Adipocyte (in vitro differentiated cells): ENCODE data around the gene NCKAP5.

Experiments
- DNase-seq: peaks from one replicate; pipeline ENCODE4 v3.0.0-alpha.2; 2015; ENCODE audit warnings: low read depth
- H3K27me3 ChIP-seq: replicated peaks from 2 replicates; pipeline ENCODE4 v1.7.0; 2013; ENCODE audit warnings: mild to moderate bottlenecking, low read length, moderate library complexity; ENCODE audit not compliant: control insufficient read depth, insufficient read depth
- H3K36me3 ChIP-seq: 2 replicates; pipeline ENCODE4 v1.7.0; 2013; ENCODE audit warnings: low read length, mild to moderate bottlenecking, moderate library complexity; ENCODE audit not compliant: control insufficient read depth, insufficient read depth, severe bottlenecking
- H3K4me1 ChIP-seq: 2 replicates; pipeline ENCODE4 v1.7.0; 2013; ENCODE audit warnings: mild to moderate bottlenecking, low read length, moderate library complexity; ENCODE audit not compliant: control insufficient read depth, insufficient read depth
- H3K4me3 ChIP-seq: 2 replicates; pipeline ENCODE4 v1.7.0; 2013; ENCODE audit warnings: mild to moderate bottlenecking, low read length, moderate library complexity
- H3K9ac ChIP-seq: 2 replicates; pipeline ENCODE4 v1.7.0; 2013; ENCODE audit warnings: mild to moderate bottlenecking, low read length, moderate library complexity
- H3K9me3 ChIP-seq: 2 replicates; pipeline ENCODE4 v1.7.0; 2013; ENCODE audit warnings: mild to moderate bottlenecking, low read length, moderate library complexity; ENCODE audit not compliant: control insufficient read depth

The NCKAP5 gene

DNA sequence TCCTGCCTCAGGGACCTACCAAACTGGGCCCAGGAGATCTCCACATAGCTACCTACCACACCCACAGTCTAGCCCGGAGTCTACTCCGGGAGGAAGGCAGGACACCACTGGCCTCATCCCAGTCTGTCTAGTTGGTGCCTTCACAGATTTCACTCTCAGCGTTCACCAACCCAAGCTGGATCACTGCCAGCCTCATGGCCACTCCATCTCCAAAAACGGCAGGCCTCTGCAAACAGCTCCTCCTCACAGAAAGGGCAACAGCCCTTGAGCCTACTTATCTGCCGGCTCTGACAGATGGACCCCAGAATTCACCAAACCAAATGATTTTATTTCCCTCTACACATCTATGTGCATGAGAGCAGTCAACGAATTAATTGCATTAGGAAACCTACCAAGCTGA is 61.3 kb downstream of the NCKAP5 start:
- Histone ChIP-seq H3K9me3 (no peaks in the 10 kb centered on the region), H3K4me3 (no peak overlapping the region), H3K4me1 (no peaks in the 10 kb centered on the region), H3K36me3 (no peaks in the 10 kb centered on the region), H3K27me3 (no peaks in the 10 kb centered on the region), H3K9ac (no peak overlapping the region)
- no peak for DNase-seq

GRCh38 chr2:133504566-133505505 is 63.4 kb downstream of the NCKAP5 start:
- DNase-seq, result peak; percentile 45
- Histone ChIP-seq H3K4me1 (no peaks in the 10 kb centered on the region), H3K9ac (no peak overlapping the region), H3K9me3 (no peaks in the 10 kb centered on the region), H3K27me3 (no peaks in the 10 kb centered on the region), H3K36me3 (no peaks in the 10 kb centered on the region), H3K4me3 (no peak overlapping the region)

DNA sequence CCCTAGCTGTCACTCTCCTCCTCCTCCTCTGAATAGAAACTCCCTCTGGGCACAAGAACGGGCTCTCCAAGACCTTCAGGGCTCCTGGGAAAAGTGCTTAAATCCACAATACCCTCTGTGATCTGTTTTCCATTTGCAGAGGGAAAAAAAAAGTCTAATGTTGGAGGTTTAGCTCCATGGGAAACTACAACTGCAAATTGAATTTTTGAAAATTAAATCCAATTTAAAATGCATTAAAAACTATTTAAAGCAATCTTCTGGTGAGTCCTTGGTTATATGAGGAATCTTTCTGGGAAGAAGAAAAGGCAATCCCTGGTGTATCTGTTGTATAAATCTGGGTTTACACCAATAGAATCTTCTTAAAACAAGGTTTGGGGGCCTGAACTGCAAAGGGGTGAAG is 64.3 kb downstream of the NCKAP5 start:
- no peak for DNase-seq
- no peak overlapping the region for H3K4me3 ChIP-seq
- H3K36me3 ChIP-seq, result no peaks in the 10 kb centered on the region
- H3K9ac ChIP-seq, result no peak overlapping the region
- H3K9me3 ChIP-seq, result no peaks in the 10 kb centered on the region
- H3K27me3 ChIP-seq, result no peaks in the 10 kb centered on the region
- H3K4me1 ChIP-seq, result no peaks in the 10 kb centered on the region

GRCh38 chr2:133503323-133503722 is 64.9 kb downstream of the NCKAP5 start:
- Histone ChIP-seq H3K27me3 (no peaks in the 10 kb centered on the region), H3K9me3 (no peaks in the 10 kb centered on the region), H3K4me1 (no peaks in the 10 kb centered on the region), H3K4me3 (no peak overlapping the region), H3K9ac (no peak overlapping the region), H3K36me3 (no peaks in the 10 kb centered on the region)
- no peak for DNase-seq

- H3K36me3 ChIP-seq, result no peaks in the 10 kb centered on the region
- DNase-seq, result no peak
- no peak overlapping the region for H3K4me3 ChIP-seq
- no peaks in the 10 kb centered on the region for H3K27me3 ChIP-seq
- H3K9me3 ChIP-seq, result no peaks in the 10 kb centered on the region
- H3K9ac ChIP-seq, result no peak overlapping the region
- no peaks in the 10 kb centered on the region for H3K4me1 ChIP-seq
These were observed 65.6 kb downstream of the NCKAP5 start for GRCh38 chr2:133502678-133503077.

DNA sequence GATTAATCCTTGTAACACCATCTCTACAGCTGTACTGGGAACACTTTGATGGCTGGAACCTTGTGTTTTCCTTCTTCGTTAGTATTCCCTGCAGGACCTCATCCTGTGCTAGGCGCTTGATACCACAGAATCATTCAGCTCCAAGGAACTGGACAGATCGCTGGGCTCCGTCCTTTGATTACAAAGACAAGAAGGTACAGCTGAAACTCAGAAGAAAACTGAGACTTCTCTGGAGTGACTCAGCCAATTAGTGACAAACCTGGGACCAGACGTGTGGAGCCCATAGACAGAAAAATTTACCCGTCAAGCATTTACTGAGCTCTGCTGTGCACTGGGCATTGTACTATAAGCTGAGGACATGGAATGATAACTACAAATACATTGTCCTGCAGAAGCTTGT is 67.3 kb downstream of the NCKAP5 start:
- no peak for DNase-seq
- Histone ChIP-seq H3K4me3 (no peak overlapping the region), H3K9ac (no peak overlapping the region), H3K9me3 (no peaks in the 10 kb centered on the region), H3K36me3 (no peaks in the 10 kb centered on the region), H3K4me1 (no peaks in the 10 kb centered on the region), H3K27me3 (no peaks in the 10 kb centered on the region)

- H3K9me3 ChIP-seq, result no peaks in the 10 kb centered on the region
- DNase-seq, result no peak
- no peak overlapping the region for H3K9ac ChIP-seq
- H3K27me3 ChIP-seq, result no peaks in the 10 kb centered on the region
- H3K4me1 ChIP-seq, result no peaks in the 10 kb centered on the region
- H3K36me3 ChIP-seq, result no peaks in the 10 kb centered on the region
- no peak overlapping the region for H3K4me3 ChIP-seq
These were observed 69.3 kb downstream of the NCKAP5 start for GRCh38 chr2:133498662-133499585.

DNA sequence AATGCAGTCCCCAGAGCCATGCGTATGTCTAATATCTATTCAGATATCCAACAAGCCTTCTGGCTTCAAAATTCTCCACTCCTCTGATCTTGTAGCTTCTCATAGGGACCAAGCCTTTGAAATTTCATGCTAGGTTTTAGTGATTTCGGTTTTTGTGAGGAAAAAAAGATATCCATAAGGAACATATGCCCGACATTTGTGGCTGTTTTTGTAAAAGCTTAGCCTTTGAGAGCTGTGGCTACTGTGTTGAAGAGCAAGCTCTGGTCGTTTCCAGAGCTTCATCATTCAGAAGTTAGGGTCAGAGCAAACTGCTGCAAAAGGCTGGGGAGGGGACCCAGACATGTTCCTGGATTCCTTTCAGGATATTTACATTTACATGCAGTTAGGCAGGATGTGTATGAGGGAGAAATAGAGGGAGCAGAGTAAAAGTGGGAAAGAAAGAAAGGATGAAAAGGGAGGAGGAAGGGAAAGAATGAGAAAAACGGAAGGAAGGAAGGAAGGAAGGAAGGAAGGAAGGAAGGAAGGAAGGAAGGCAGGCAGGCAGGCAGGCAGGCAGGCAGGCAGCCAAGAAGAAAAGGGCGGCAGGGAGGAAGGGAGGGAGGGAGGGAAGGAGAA is 70.2 kb downstream of the NCKAP5 start:
- Histone ChIP-seq H3K9me3 (no peaks in the 10 kb centered on the region), H3K36me3 (no peaks in the 10 kb centered on the region), H3K9ac (no peak overlapping the region), H3K4me1 (no peaks in the 10 kb centered on the region), H3K27me3 (no peaks in the 10 kb centered on the region), H3K4me3 (no peak overlapping the region)
- DNase-seq, result no peak

DNA sequence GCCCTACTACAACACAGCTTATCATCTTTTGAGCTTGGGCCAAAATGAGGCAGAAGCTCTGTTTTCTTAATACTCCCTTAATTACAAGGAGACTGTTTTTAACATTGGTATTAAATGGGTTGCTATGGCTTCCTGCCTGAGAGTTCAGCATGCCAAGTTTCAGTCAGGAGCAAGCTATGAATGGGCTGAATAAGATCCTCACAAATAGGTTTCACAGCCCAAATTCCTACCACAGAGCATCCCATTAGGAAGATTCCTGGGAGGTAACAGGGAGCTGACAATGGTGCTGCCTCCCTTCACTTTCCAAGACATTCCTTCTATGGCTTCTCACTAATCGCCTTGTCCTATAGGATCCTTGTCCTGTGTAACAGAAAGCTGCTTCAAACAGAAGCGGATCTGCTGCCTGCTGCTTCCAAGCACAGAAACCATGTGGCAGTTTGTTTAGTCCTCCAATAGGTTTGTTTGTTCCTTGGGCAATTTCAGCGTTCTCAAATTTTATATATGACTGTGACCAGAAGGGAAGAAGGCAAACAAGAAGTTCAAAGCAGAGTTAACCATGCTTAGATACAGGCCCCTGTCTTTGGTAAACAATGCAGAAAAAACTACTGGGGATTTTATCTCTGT is 70.9 kb downstream of the NCKAP5 start:
- H3K9me3 ChIP-seq, result no peaks in the 10 kb centered on the region
- no peaks in the 10 kb centered on the region for H3K36me3 ChIP-seq
- no peaks in the 10 kb centered on the region for H3K27me3 ChIP-seq
- no peaks in the 10 kb centered on the region for H3K4me1 ChIP-seq
- DNase-seq, result no peak
- H3K4me3 ChIP-seq, result no peak overlapping the region
- H3K9ac ChIP-seq, result no peak overlapping the region

GRCh38 chr2:133496501-133497269 is 71.6 kb downstream of the NCKAP5 start:
- Histone ChIP-seq H3K27me3 (no peaks in the 10 kb centered on the region), H3K36me3 (no peaks in the 10 kb centered on the region), H3K4me3 (no peak overlapping the region)

More at GRCh38 chr2:133496501-133497269, 71.6 kb downstream of the NCKAP5 start:
- Histone ChIP-seq H3K4me1 (no peaks in the 10 kb centered on the region), H3K9me3 (no peaks in the 10 kb centered on the region), H3K9ac (no peak overlapping the region)
- DNase-seq, result no peak
